Adipose tissue (tissue), 3 donors: ENCODE results near the gene AAR2. TPM values are rescaled to one million over a fixed set of nuclear protein-coding genes. Genes with fewer than 3 reads are reported as not detected.

Experiments
- H3K27ac ChIP-seq: one replicate; pipeline ENCODE4 v1.5.1; 2013; ENCODE audit warnings: low read depth, low read length
- WGBS, 3 donors: extraction: QIAGEN DNeasy Blood & Tissue Kit; methylation state at CpG; one replicate each; pipeline ENCODE4 v1.1.7; 2013; 5-methylcytosine and 5-hydroxymethylcytosine counted together
- polyA plus RNA-seq, 3 donors: library from polyadenylated mRNA; stranded (reverse); fragments of 200-250 nt; gene quantifications; one replicate each; pipeline ENCODE4 v1.2.3, GENCODE V29; 2013
- donor health status: healthy with polysubstance abuse.
- donor health status: Bipolar disorder and iron deficiency.
- donor health status: healthy.

Gene AAR2
- polyA plus RNA-seq, 3 donors: 16.7 to 33.9 (median 17.9) TPM

DNA sequence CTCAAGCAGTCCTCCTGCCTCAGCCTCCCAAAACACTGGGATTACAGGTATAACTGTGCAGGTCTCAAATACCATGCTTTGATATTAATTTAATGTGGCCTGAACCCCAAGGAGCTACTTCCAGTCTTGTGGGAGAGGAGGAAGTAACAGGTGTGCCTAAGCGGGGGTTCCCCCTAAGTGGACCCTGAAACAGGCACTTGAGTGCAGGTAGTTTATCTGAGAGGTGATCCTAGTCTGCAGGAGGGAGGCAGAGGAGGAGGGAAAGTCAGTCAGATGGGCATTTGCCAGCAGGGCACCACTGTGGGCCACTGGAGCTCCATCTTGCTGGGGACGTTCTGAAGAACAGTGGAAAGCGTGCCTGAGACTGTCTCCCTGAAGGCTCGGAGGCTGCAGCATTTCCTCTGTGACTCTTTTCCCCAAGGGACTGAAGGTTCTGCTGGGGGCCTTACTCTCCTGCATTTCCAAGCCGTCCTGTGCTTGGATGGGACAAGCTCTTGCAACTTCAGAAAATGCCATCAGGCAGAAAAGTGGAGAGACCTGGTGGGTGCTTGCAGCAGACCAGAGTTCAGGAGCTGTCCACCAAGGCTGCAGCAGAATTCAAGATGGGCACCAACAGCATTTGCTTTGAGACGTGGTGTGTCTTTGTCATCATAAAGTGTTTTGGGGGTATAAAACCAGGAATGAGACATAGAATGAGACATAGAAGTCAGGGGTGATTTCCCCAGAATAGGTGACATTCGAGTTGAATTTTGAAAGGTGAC, 65.3 kb downstream of the AAR2 start:
- no peak overlapping the region for H3K27ac ChIP-seq
- WGBS, 3 donors: 66 to 72% (median 67%) methylated on average over 7 of the region's 7 CpGs

DNA sequence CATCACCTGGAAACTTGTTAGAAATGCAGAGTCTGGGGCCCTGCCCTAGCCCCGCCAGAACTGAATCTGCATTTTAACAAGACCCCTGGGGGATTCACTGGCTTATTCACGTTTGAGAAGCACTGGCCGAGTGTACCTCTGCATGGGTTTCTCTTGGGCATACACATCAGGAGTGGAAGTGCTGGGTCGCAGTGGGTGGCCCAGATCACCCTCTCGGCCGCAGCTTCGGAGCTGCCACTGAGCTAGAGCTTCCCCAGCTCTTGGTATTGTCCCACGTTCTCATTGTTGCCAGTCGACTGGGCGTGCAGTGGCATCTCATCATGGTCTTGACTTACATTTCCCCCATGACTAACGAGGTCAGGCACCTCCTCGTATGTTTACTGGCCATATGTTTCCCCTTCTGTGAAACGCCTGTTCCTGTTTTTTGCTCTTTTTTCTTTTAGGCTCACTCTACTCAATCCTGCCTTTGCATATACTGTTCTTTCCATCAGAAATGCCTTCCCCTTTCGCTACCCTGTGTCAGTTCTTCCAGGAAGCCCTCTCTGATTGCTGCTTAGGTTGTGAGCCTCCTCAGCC, 66.8 kb downstream of the AAR2 start:
- 20 to 43% (median 27%) methylated on average over 14 of the region's 14 CpGs for WGBS, 3 donors
- no peak overlapping the region for H3K27ac ChIP-seq

- 57 to 71% (median 58%) methylated on average over 1 of the region's 1 CpG for WGBS, 3 donors
These were observed 67.6 kb downstream of the AAR2 start for GRCh38 chr20:36303831-36304230.

DNA sequence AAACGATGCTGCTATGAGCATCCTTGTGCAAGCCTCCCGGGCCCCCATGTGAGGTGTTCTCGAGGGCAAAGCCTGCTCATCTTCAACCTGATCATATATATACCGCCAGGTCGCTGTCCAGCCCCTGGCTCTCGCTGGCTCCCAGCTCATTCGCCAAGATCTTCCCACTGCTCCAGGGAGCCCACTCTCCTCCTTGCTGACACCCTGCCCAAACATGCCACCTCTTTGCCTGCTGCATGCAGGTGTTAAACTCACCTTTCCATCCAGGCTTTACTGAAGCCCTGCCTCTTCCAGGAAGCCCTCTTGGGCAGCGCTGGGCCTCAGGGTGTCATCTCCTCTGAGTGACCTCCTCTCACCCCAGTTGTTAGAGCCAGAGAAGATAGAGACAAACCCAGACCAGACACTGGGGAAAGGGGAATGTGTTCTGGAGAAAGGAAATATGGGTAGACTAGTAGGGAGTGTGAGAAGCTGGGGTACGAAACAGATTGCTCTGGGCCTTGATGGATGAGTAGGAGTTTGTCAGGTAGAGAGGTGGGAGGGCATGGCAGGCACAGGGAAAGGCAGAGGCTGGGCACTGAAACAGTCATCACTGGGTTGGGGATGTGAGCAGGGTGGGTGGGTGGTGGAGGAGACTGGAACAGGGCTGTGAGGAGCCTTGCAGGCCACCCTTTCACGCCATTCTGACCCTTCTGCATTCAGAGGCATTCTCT, 68.7 kb downstream of the AAR2 start:
- 36 to 47% (median 46%) methylated on average over 10 of the region's 10 CpGs for WGBS, 3 donors
- no peak overlapping the region for H3K27ac ChIP-seq

More at GRCh38 chr20:36303831-36304230, 67.6 kb downstream of the AAR2 start:
- no peak overlapping the region for H3K27ac ChIP-seq

DNA sequence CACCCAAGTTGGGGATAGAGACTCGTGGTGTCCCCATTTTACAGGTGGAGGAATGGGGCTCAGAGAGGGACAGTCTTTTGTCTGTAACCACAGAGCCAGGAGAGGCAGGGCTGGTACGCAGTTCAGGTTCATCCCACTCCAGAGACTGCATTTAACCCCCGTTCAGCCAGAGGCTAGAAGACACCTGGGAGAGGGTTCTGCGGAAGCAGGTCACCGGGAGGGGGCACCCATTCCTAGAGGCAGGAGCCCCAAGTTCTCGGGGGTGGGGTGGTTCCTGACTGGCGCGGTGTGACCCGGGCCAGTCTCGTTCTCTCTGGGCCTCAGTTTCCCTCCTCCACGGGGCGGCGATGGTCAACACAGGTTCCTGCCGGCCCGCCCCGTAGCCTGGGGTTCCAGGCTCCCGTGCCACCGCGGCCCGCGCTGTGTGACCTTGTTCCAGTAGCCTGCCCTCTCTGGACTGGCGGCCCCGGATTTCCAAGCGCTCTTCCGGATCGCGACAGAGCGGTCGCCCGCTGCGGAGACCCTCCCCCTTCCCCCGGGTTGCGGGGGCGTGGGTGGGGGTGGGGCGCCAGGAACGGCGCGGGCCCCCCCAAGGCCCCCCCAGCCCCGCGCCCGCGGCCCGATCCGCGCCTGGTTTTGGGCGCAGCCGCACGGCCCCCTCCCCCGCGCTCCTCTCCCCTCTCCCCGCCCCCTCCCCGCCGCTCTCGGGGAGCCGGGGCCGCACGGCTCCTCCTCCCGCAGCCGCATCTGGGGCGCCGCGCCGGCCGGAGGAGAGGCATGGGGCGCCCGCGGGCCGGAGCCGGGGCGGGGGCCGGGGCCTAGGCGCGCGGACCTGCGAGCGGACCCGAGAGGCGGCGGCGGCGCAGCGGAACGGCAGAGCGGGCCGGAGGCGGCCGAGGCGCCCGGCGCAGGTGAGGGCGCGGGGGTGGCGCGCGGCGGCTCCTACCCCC, 69.6 kb downstream of the AAR2 start, which contains the start of gene DLGAP4:
Gene DLGAP4, plus strand, starts transcription at position 738 of the 950 bp plus-strand sequence. CDS start 125,379 bp downstream, outside the sequence.
- WGBS, 3 donors: 3 to 4% (median 3%) methylated on average over 49 to 76 of the region's 96 CpGs

More for the DNA sequence above, 69.6 kb downstream of the AAR2 start, which contains the start of gene DLGAP4:
- H3K27ac ChIP-seq: no peak within 1 kb of the TSS

Other genes with a start within 250 kb of the AAR2 start
- gene EPB41L1, start 81.7 kb upstream of the AAR2 start, polyA plus RNA-seq: 10 to 100 TPM; 13.8 to 28.8 (median 28.3) TPM
- 10 to 100 TPM; 20.1 to 41.2 (median 31.9) TPM for gene DLGAP4, start 69.9 kb downstream of the AAR2 start, polyA plus RNA-seq